A549 (cell line): Measurements from ENCODE around the gene IL12RB2. TPM values are rescaled to one million over a fixed set of nuclear protein-coding genes. Genes with fewer than 3 reads are reported as not detected.
"Not testable (repeated sequence)": the region's sequence is repeated elsewhere in the genome, so short reads cannot be mapped to it uniquely, and the experiment has no call there.

Experiments
- ATAC-seq, 2 experiments: fragments of 200-7000 bp in 1 of 2; fragments of >200 bp in 1 of 2; cut with Nextera tagmentation in 1 of 2; cut with Tn5 transposase in 1 of 2; 3 replicates each; pipeline versions ENCODE4 v1.8.0 to v1.9.1; 2018 to 2020; ENCODE audit warnings: mild to moderate bottlenecking in 1 of 2, moderate library complexity in 1 of 2
- CTCF ChIA-PET: fragments of 300-600 bp; sonication (Branson Sonifier 250); formaldehyde crosslinking; extraction: SDS; loops from one replicate; lab custom pipeline; 2021; ENCODE audit warnings: antibody characterized with exemption, inconsistent platforms; lab: Yijun Ruan, JAX
- POLR2A ChIA-PET: fragments of 350-600 bp; formaldehyde crosslinking; extraction: SDS; loops from one replicate; lab custom pipeline; 2021; ENCODE audit warnings: antibody characterized with exemption, inconsistent platforms; lab: Yijun Ruan, JAX
- DNase-seq, 2 experiments: peaks; one replicate each; pipeline versions ENCODE4 v3.0.0 to v3.0.0-alpha.2; 2011 to 2016; ENCODE audit warnings: low read depth in 1 of 2, low spot score in 1 of 2
- FAIRE-seq: peaks from 2 replicates; lab custom pipeline; 2011; peaks lifted over from hg19 to GRCh38; lab: Jason Lieb, UNC
- H3K27ac ChIP-seq, 2 experiments: fragments of >200 bp; sonication (Bioruptor Twin); formaldehyde crosslinking; 3 replicates each; pipeline ENCODE4 v1.5.1; 2016 to 2017
- H3K4me1 ChIP-seq: fragments of >200 bp; sonication (Bioruptor Twin); formaldehyde crosslinking; 3 replicates; pipeline ENCODE4 v1.6.1; 2016
- H3K4me2 ChIP-seq: fragments of >200 bp; sonication (Bioruptor Twin); formaldehyde crosslinking; 3 replicates; pipeline ENCODE4 v1.6.1; 2016
- H3K4me3 ChIP-seq: fragments of >200 bp; sonication (Bioruptor Twin); formaldehyde crosslinking; 3 replicates; pipeline ENCODE4 v1.5.1; 2016
- H3K9me3 ChIP-seq: fragments of >200 bp; sonication (Bioruptor Twin); formaldehyde crosslinking; 3 replicates; pipeline ENCODE4 v1.6.1; 2016
- CHD2 ChIP-seq: fragments of 150-350 bp; IDR thresholded peaks from 2 replicates; pipeline ENCODE4 v1.6.1; 2014; ENCODE audit warnings: low read length; ENCODE audit not compliant: partially characterized antibody
- EHF ChIP-seq: fragments of 250-450 bp; sonication (Bioruptor Pico); IDR thresholded peaks from 2 replicates; pipeline ENCODE4 v1.5.0; 2020; ENCODE audit warnings: mild to moderate bottlenecking
- EHMT2 ChIP-seq: fragments of 200-600 bp; sonication (generic); IDR thresholded peaks from 2 replicates; pipeline ENCODE4 v1.6.1; 2016; ENCODE audit warnings: antibody characterized with exemption, low read depth, mild to moderate bottlenecking, moderate library complexity
- HOXB5 ChIP-seq: fragments of 250-450 bp; sonication (Bioruptor Pico); IDR thresholded peaks from 2 replicates; pipeline ENCODE4 v1.5.0; 2020; ENCODE audit warnings: mild to moderate bottlenecking, moderate library complexity
- KDM1A ChIP-seq: fragments of 200-600 bp; sonication (generic); IDR thresholded peaks from 2 replicates; pipeline ENCODE4 v1.6.1; 2016; ENCODE audit warnings: low read depth, mild to moderate bottlenecking
- KDM5A ChIP-seq: fragments of 200-600 bp; sonication (generic); IDR thresholded peaks from 2 replicates; pipeline ENCODE4 v1.6.1; 2016; ENCODE audit warnings: antibody characterized with exemption, mild to moderate bottlenecking
- PHF8 ChIP-seq: fragments of 200-600 bp; sonication (generic); IDR thresholded peaks from 2 replicates; pipeline ENCODE4 v1.6.1; 2016; ENCODE audit warnings: low read depth, mild to moderate bottlenecking, antibody characterized with exemption, moderate library complexity, borderline replicate concordance
- POLR2A ChIP-seq: IDR thresholded peaks from 2 replicates; pipeline ENCODE4 v1.6.1; 2012; ENCODE audit warnings: mild to moderate bottlenecking, low read length
- RAD21 ChIP-seq, 2 experiments: fragments of >200 bp in 1 of 2; sonication (Bioruptor Twin) in 1 of 2; formaldehyde crosslinking in 1 of 2; IDR thresholded peaks in 1 of 2; conservative IDR thresholded peaks in 1 of 2; 2 replicates in 1 of 2; 3 replicates in 1 of 2; pipeline ENCODE4 v1.6.1; 2012 to 2018; ENCODE audit warnings: inconsistent platforms in 1 of 2
- RFX5 ChIP-seq: fragments of 450-650 bp; IDR thresholded peaks from 2 replicates; pipeline ENCODE4 v1.7.1; 2014; ENCODE audit warnings: antibody characterized with exemption, mild to moderate bottlenecking, moderate library complexity
- RNF2 ChIP-seq: fragments of 200-600 bp; sonication (generic); IDR thresholded peaks from 2 replicates; pipeline ENCODE4 v1.6.1; 2016; ENCODE audit warnings: low read depth, mild to moderate bottlenecking, antibody characterized with exemption, moderate library complexity, borderline replicate concordance
- TFCP2L1 ChIP-seq: fragments of 250-450 bp; sonication (Bioruptor Pico); IDR thresholded peaks from 2 replicates; pipeline ENCODE4 v1.5.0; 2021; ENCODE audit warnings: mild to moderate bottlenecking
- TP53 ChIP-seq: fragments of 250-450 bp; sonication (Bioruptor Pico); IDR thresholded peaks from 2 replicates; pipeline ENCODE4 v1.5.0; 2021; ENCODE audit warnings: mild to moderate bottlenecking, moderate library complexity
- ZC3H11A ChIP-seq: fragments of 450-650 bp; IDR thresholded peaks from 2 replicates; pipeline ENCODE4 v1.6.1; 2014; ENCODE audit warnings: antibody characterized with exemption, mild to moderate bottlenecking
- ZSCAN20 ChIP-seq: fragments of 250-450 bp; sonication (Bioruptor Pico); IDR thresholded peaks from 2 replicates; pipeline ENCODE4 v1.8.0; 2022; ENCODE audit warnings: mild to moderate bottlenecking, moderate library complexity
- WGBS: methylation state at CpG from one replicate; pipeline ENCODE4 v1.1.6; 2017; ENCODE audit errors: missing lambda C conversion rate; 5-methylcytosine and 5-hydroxymethylcytosine counted together
- polyA plus RNA-seq, 4 experiments: library from polyadenylated mRNA; depleted of rRNA in 3 of 4; stranded (reverse); fragments of >200 nt; fragmentation: RNase III in 1 of 4; extraction: RNeasy Plus Mini Kit Qiagen cat#74134 plus additional on column Dnase treatment in 1 of 4; gene quantifications; 2 replicates in 3 of 4; 3 replicates in 1 of 4; pipeline ENCODE4 v1.2.3, GENCODE V29; 2011 to 2017
- TF ChIP-seq, protein P1 (sequence below): IDR thresholded peaks from 2 replicates; pipeline ENCODE4 v1.6.1; 2012
- TF ChIP-seq, protein P2 (sequence below): fragments of 150-350 bp; IDR thresholded peaks from 2 replicates; pipeline ENCODE4 v1.6.1; 2014; ENCODE audit warnings: low read depth, mild to moderate bottlenecking, low read length
- TF ChIP-seq, protein P3 (sequence below): IDR thresholded peaks from 2 replicates; pipeline ENCODE4 v1.6.1; 2012
- TF ChIP-seq, protein P4 (sequence below): fragments of 250-450 bp; sonication (Bioruptor Pico); IDR thresholded peaks from 2 replicates; pipeline ENCODE4 v1.5.0; 2021; ENCODE audit warnings: mild to moderate bottlenecking, moderate library complexity, borderline replicate concordance
- TF ChIP-seq, protein P5 (sequence below): fragments of 200-600 bp; sonication (generic); IDR thresholded peaks from 2 replicates; pipeline ENCODE4 v1.6.1; 2016; ENCODE audit warnings: antibody characterized with exemption, mild to moderate bottlenecking, moderate library complexity

IL12RB2 gene
- polyA plus RNA-seq, 2 of the 4 experiments (the other 2 are of a cell fraction): not detected

DNA sequence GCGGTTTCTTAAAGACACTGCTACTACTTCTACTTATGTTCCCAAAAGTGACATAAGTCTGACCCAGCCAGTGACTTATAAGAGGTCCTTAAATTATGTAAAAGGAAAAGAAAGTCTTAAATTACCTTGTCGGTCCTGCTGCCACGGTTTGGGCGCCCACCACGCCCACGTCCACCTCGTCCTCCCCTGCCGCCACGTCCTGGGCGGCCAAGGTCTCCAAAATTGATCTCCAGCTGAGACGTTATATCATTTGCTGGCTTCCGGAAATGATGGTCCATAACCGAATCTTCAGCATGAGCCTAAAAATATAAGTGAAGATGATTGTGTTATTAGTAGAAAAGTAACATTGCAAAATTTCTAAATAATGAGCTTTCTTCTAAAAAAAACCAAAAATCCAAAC lies 107.4 kb downstream of the IL12RB2 start:
- ATAC-seq (no peak), FAIRE-seq (no peak), DNase-seq (no peak)
- Histone ChIP-seq H3K27ac (no peak overlapping the region), H3K4me1 (no peaks in the 10 kb centered on the region), H3K4me2 (no peak overlapping the region), H3K4me3 (no peak overlapping the region), H3K9me3 (no peaks in the 10 kb centered on the region)
- POLR2A ChIA-PET: no interaction called here
- 95% methylated on average over 13 of the region's 13 CpGs for WGBS
- no peak for TF ChIP-seq PHF8
- TF ChIP-seq KDM5A: no peak
- CTCF ChIA-PET: interaction anchor here (0.9 kb wide), 1 partner anchor 13 kb away, joined by 3 read pairs; no protein-coding TSS in a partner anchor

DNA sequence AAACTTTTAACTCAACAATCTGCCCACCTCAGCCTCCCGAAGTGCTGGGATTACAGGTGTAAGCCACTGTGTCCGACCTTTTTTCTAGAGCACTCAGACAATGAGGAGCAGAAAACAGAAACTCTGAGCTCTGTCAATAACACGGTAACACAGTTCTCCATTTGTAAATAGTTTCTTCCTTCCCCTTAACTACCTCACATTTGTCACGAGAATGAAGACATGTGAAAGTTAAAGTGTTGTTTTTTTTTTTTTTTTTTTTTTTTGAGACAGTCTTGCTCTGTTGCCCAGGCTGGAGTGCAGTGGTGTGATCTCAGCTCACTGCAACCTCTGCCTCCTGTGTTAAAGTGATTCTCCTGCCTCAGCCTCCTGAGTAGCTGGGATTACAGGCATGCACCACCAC lies 110.1 kb downstream of the IL12RB2 start:
- not testable (repeated sequence) for FAIRE-seq

DNA sequence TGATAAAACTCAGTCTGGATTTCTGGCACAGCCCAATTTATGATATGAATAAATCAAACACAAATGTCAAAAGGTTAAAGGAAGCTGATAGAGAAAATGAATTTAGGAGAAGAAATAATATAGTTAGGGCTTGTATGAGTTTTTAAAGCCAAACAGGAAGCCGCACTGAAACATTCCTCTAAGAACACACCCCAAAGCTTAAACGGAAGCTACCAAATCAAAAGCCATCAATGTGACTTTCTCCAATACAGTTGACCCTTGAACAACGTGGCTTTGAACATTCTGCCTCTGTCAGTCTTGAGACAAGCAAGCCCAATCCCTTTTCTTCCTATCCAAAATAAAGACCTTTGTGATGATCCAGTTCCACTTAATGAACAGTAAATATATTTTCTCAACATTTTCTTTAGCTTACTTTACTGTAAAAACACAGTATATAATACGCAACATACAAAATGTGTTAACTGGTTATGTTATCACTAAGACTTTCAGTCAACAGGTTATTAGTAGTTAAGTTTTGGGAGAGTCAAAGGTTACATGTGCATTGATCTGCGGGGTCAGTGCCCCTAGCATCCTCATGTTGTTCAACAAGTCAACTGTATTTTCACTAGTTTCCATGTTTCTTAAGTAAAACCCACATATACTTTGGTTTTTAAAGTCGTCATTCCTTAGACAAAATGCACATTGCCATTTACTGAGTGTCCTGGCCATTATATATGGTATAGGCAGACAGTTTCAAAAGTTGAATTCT lies 111.3 kb downstream of the IL12RB2 start:
- Histone ChIP-seq H3K27ac (no peak overlapping the region), H3K9me3 (no peaks in the 10 kb centered on the region), H3K4me1 (no peaks in the 10 kb centered on the region), H3K4me2 (no peak overlapping the region), H3K4me3 (no peak overlapping the region)
- FAIRE-seq (no peak), DNase-seq (no peak), ATAC-seq (no peak)
- ChIA-PET CTCF (interaction anchor here (1.2 kb wide), 1 partner anchor 274 kb away, joined by 3 read pairs; no protein-coding TSS in a partner anchor), POLR2A (interaction anchor here (0.7 to 1.6 kb wide), 2 partner anchors 11 to 100 kb away, joined by 3 to 6 read pairs; partner anchors contain the start of gene SERBP1)
- TF ChIP-seq EHF (CRISPR knock-in tag): no peak
- no peak for TF ChIP-seq POLR2A
- TF ChIP-seq EHMT2: no peak
- TF ChIP-seq, protein P1, sequence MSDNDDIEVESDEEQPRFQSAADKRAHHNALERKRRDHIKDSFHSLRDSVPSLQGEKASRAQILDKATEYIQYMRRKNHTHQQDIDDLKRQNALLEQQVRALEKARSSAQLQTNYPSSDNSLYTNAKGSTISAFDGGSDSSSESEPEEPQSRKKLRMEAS: no peak
- TF ChIP-seq, protein P2, sequence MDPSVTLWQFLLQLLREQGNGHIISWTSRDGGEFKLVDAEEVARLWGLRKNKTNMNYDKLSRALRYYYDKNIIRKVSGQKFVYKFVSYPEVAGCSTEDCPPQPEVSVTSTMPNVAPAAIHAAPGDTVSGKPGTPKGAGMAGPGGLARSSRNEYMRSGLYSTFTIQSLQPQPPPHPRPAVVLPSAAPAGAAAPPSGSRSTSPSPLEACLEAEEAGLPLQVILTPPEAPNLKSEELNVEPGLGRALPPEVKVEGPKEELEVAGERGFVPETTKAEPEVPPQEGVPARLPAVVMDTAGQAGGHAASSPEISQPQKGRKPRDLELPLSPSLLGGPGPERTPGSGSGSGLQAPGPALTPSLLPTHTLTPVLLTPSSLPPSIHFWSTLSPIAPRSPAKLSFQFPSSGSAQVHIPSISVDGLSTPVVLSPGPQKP: no peak
- no peak for TF ChIP-seq RFX5
- TF ChIP-seq ZC3H11A: no peak
- TF ChIP-seq, protein P3, sequence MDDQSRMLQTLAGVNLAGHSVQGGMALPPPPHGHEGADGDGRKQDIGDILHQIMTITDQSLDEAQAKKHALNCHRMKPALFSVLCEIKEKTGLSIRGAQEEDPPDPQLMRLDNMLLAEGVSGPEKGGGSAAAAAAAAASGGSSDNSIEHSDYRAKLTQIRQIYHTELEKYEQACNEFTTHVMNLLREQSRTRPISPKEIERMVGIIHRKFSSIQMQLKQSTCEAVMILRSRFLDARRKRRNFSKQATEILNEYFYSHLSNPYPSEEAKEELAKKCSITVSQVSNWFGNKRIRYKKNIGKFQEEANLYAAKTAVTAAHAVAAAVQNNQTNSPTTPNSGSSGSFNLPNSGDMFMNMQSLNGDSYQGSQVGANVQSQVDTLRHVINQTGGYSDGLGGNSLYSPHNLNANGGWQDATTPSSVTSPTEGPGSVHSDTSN: no peak
- TF ChIP-seq RNF2: no peak
- no peak for TF ChIP-seq HOXB5 (CRISPR knock-in tag)
- TF ChIP-seq ZSCAN20 (CRISPR knock-in tag): no peak
- 83% methylated on average over 6 of the region's 6 CpGs for WGBS

More for the DNA sequence above, 110.1 kb downstream of the IL12RB2 start:
- H3K4me1 ChIP-seq, POLR2A ChIA-PET, H3K27ac ChIP-seq, H3K9me3 ChIP-seq, H3K4me2 ChIP-seq, DNase-seq, H3K4me3 ChIP-seq, ATAC-seq: not testable (repeated sequence)
- 94% methylated on average over 4 of the region's 4 CpGs for WGBS
- CTCF ChIA-PET: interaction anchor here (1.2 kb wide), 1 partner anchor 273 kb away, joined by 3 read pairs; no protein-coding TSS in a partner anchor

DNA sequence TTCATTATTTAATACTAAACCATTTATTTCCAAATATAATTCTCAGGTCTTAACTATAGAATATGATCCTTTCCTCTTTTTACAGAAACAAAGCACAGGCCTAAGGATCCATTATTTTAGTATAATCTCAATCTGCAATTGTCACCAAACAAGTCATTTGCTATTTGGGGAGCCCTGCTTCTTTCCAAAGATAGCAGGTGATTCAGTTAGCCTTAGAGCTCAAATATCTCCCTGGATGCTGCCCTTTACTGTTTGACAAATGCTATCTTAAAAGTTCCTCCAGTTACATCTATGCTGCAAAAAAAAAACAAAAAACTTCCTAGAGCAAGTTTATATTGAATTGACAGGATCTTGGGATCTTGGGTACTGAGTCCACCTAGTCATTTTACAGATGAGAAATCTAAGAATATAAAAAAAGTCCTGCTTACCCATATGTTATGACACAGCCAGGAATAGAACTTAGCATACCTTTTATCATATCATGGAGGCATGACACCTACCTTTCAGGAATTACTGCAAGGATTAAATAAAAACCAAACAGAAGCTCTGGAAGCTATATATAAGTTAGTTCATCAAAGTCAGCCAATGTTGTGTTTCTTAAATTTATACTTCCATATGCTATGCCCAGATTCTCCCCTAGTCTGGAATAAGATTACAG lies 113.3 kb downstream of the IL12RB2 start:
- FAIRE-seq: no peak
- ATAC-seq: no peak
- DNase-seq: no peak
- ChIA-PET CTCF (no interaction called here), POLR2A (no interaction called here)
- no peak overlapping the region for H3K4me3 ChIP-seq
- no peak overlapping the region for H3K4me2 ChIP-seq
- H3K9me3 ChIP-seq: no peaks in the 10 kb centered on the region
- peaks cover 4% of the 10 kb centered on the region; the same call in 2 of the 3 replicates for H3K4me1 ChIP-seq
- no peak overlapping the region for H3K27ac ChIP-seq
- no peak for TF ChIP-seq TFCP2L1 (CRISPR knock-in tag)
- no peak for TF ChIP-seq CHD2
- no peak for TF ChIP-seq RAD21 (conservative IDR thresholded peaks at IDR 0.05 in 1 of 2, IDR thresholded peaks at IDR 0.05 in 1 of 2)
- TF ChIP-seq KDM1A: no peak
- TF ChIP-seq HOXB5 (CRISPR knock-in tag): no peak
- no peak for TF ChIP-seq TP53 (CRISPR knock-in tag)
- TF ChIP-seq, protein P4, sequence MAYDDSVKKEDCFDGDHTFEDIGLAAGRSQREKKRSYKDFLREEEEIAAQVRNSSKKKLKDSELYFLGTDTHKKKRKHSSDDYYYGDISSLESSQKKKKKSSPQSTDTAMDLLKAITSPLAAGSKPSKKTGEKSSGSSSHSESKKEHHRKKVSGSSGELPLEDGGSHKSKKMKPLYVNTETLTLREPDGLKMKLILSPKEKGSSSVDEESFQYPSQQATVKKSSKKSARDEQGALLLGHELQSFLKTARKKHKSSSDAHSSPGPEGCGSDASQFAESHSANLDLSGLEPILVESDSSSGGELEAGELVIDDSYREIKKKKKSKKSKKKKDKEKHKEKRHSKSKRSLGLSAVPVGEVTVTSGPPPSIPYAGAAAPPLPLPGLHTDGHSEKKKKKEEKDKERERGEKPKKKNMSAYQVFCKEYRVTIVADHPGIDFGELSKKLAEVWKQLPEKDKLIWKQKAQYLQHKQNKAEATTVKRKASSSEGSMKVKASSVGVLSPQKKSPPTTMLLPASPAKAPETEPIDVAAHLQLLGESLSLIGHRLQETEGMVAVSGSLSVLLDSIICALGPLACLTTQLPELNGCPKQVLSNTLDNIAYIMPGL: no peak
- TF ChIP-seq, protein P5, sequence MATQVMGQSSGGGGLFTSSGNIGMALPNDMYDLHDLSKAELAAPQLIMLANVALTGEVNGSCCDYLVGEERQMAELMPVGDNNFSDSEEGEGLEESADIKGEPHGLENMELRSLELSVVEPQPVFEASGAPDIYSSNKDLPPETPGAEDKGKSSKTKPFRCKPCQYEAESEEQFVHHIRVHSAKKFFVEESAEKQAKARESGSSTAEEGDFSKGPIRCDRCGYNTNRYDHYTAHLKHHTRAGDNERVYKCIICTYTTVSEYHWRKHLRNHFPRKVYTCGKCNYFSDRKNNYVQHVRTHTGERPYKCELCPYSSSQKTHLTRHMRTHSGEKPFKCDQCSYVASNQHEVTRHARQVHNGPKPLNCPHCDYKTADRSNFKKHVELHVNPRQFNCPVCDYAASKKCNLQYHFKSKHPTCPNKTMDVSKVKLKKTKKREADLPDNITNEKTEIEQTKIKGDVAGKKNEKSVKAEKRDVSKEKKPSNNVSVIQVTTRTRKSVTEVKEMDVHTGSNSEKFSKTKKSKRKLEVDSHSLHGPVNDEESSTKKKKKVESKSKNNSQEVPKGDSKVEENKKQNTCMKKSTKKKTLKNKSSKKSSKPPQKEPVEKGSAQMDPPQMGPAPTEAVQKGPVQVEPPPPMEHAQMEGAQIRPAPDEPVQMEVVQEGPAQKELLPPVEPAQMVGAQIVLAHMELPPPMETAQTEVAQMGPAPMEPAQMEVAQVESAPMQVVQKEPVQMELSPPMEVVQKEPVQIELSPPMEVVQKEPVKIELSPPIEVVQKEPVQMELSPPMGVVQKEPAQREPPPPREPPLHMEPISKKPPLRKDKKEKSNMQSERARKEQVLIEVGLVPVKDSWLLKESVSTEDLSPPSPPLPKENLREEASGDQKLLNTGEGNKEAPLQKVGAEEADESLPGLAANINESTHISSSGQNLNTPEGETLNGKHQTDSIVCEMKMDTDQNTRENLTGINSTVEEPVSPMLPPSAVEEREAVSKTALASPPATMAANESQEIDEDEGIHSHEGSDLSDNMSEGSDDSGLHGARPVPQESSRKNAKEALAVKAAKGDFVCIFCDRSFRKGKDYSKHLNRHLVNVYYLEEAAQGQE: no peak
